ENCODE data around the gene RYR2. TPM values are rescaled to one million over a fixed set of nuclear protein-coding genes. Genes with fewer than 3 reads are reported as not detected.

Gene RYR2
- total RNA-seq, 4 donors from 2014 or later = 0.16 to 1.4 (median 0.60) TPM

- TF ChIP-seq CTCF (IDR thresholded peaks at IDR 0.05; ENCODE audit: low read depth) = no peak
Observed at GRCh38 chr1:237279629-237280028, 237.6 kb downstream of the RYR2 start.

- no peak for TF ChIP-seq CTCF (IDR thresholded peaks at IDR 0.05; ENCODE audit: low read depth)
Observed at GRCh38 chr1:237281481-237281880, 239.5 kb downstream of the RYR2 start.

- no peak for TF ChIP-seq CTCF (IDR thresholded peaks at IDR 0.05; ENCODE audit: low read depth)
Observed at GRCh38 chr1:237282208-237282783, 240.3 kb downstream of the RYR2 start.

GRCh38 chr1:237287876-237288521, 246.0 kb downstream of the RYR2 start:
- TF ChIP-seq CTCF (IDR thresholded peaks at IDR 0.05; ENCODE audit: low read depth) = no peak

- no peak for TF ChIP-seq CTCF (IDR thresholded peaks at IDR 0.05; ENCODE audit: low read depth)
Observed at GRCh38 chr1:237293804-237294203, 251.8 kb downstream of the RYR2 start.

- no peak for TF ChIP-seq CTCF (IDR thresholded peaks at IDR 0.05; ENCODE audit: low read depth)
Observed at GRCh38 chr1:237296861-237297260, 254.9 kb downstream of the RYR2 start.

GRCh38 chr1:237300642-237301041, 258.7 kb downstream of the RYR2 start:
- no peak for TF ChIP-seq CTCF (IDR thresholded peaks at IDR 0.05; ENCODE audit: low read depth)
